Body of pancreas (tissue), 4 donors: ENCODE results near the gene MLPH.

Experiments
- CTCF ChIP-seq, 7 experiments: fragments of 450-650 bp in 4 of 7; fragments of 200-600 bp in 3 of 7; sonication (generic) in 3 of 7; IDR thresholded peaks; one replicate each; pipeline ENCODE4 v1.5.1; 2016 to 2019; ENCODE audit warnings: antibody characterized with exemption in 7 of 7
- POLR2A ChIP-seq, 3 donors: fragments of 450-650 bp; IDR thresholded peaks; one replicate each; pipeline ENCODE4 v1.6.1; 2016; ENCODE audit warnings: antibody characterized with exemption in 3 of 3, mild to moderate bottlenecking in 2 of 3

- TF ChIP-seq CTCF (IDR thresholded peaks at IDR 0.05) = no peak
- TF ChIP-seq POLR2A (IDR thresholded peaks at IDR 0.05) = no peak
Observed at GRCh38 chr2:237536617-237537016, 49.6 kb downstream of the MLPH start.
